HepG2 (cell line): ENCODE results near the gene CDKN2AIP. TPM values are rescaled to one million over a fixed set of nuclear protein-coding genes. Genes with fewer than 3 reads are reported as not detected.

Experiments used
- MXI1 ChIP-seq: IDR thresholded peaks from 3 replicates; pipeline ENCODE4 v1.6.1; 2012; ENCODE audit warnings: low read depth, low read length, inconsistent platforms, borderline replicate concordance
- RFX1 ChIP-seq: fragments of 450-650 bp; IDR thresholded peaks from 2 replicates; pipeline ENCODE4 v1.6.1; 2017
- TP53 ChIP-seq: sonication (generic); formaldehyde crosslinking; conservative IDR thresholded peaks from 2 replicates; pipeline ENCODE4 v1.4.0; 2020; ENCODE audit warnings: missing genetic modification reagents
- TSC22D2 ChIP-seq: sonication (generic); formaldehyde crosslinking; IDR thresholded peaks from 2 replicates; pipeline ENCODE4 v1.5.1; 2020; ENCODE audit warnings: missing genetic modification reagents, mild to moderate bottlenecking, borderline replicate concordance
- ZBTB3 ChIP-seq: sonication (generic); formaldehyde crosslinking; IDR thresholded peaks from 2 replicates; pipeline ENCODE4 v1.4.0; 2020; ENCODE audit warnings: low read depth, mild to moderate bottlenecking, moderate library complexity, missing genetic modification reagents, borderline replicate concordance
- ZNF20 ChIP-seq: sonication (generic); formaldehyde crosslinking; IDR thresholded peaks from 2 replicates; pipeline ENCODE4 v1.4.0; 2020; ENCODE audit warnings: mild to moderate bottlenecking, moderate library complexity, missing genetic modification reagents
- ZNF24 ChIP-seq: fragments of 450-650 bp; IDR thresholded peaks from 2 replicates; pipeline ENCODE4 v1.6.1; 2017; ENCODE audit warnings: antibody characterized with exemption, mild to moderate bottlenecking
- ZNF367 ChIP-seq: sonication (generic); formaldehyde crosslinking; IDR thresholded peaks from 2 replicates; pipeline ENCODE4 v1.4.0; 2020; ENCODE audit warnings: missing genetic modification reagents, borderline replicate concordance
- ZNF557 ChIP-seq: sonication (generic); formaldehyde crosslinking; IDR thresholded peaks from 2 replicates; pipeline ENCODE4 v1.4.0; 2020; ENCODE audit warnings: missing genetic modification reagents
- ZNF589 ChIP-seq: sonication (generic); formaldehyde crosslinking; conservative IDR thresholded peaks from 2 replicates; pipeline ENCODE4 v1.8.0; 2022; ENCODE audit warnings: mild to moderate bottlenecking, moderate library complexity, missing genetic modification reagents
- ZNF703 ChIP-seq: sonication (generic); formaldehyde crosslinking; IDR thresholded peaks from 2 replicates; pipeline ENCODE4 v1.5.1; 2020; ENCODE audit warnings: missing genetic modification reagents, mild to moderate bottlenecking, moderate library complexity, borderline replicate concordance
- polyA plus RNA-seq, 8 experiments: library from polyadenylated mRNA; depleted of rRNA in 3 of 8; stranded (reverse) in 7 of 8; unstranded in 1 of 8; fragments of >200 nt; fragmentation: Illumina TruSeq in 4 of 8; extraction: Trizol in 4 of 8; gene quantifications; 2 replicates each; pipeline versions ENCODE4 v1.2.1 to v1.2.3, GENCODE V29; 2011 to 2016; ENCODE audit warnings: low read depth in 4 of 8, missing spikeins in 1 of 8, mixed read lengths in 1 of 8; ENCODE audit not compliant: insufficient read depth in 1 of 8
- total RNA-seq, 5 experiments: library from RNA; depleted of rRNA; stranded (reverse); fragments of >200 nt; fragmentation: Illumina TruSeq; extraction: Trizol; gene quantifications; 2 replicates each; pipeline ENCODE4 v1.2.3, GENCODE V29; 2016; ENCODE audit warnings: low read depth in 1 of 5
- TF ChIP-seq, protein P1 (sequence below): sonication (generic); formaldehyde crosslinking; IDR thresholded peaks from 2 replicates; pipeline ENCODE4 v1.4.0; 2020; ENCODE audit warnings: missing genetic modification reagents, borderline replicate concordance
- TF ChIP-seq, protein P2 (sequence below): sonication (generic); formaldehyde crosslinking; IDR thresholded peaks from 2 replicates; pipeline ENCODE4 v1.8.0; 2022; ENCODE audit warnings: mild to moderate bottlenecking, missing genetic modification reagents, moderate library complexity

CDKN2AIP gene
- total and polyA plus RNA-seq, 2 of the 13 experiments (the other 11 are each of a cell fraction or from before 2014, with no cell fraction given): 17.0 to 18.7 TPM

DNA sequence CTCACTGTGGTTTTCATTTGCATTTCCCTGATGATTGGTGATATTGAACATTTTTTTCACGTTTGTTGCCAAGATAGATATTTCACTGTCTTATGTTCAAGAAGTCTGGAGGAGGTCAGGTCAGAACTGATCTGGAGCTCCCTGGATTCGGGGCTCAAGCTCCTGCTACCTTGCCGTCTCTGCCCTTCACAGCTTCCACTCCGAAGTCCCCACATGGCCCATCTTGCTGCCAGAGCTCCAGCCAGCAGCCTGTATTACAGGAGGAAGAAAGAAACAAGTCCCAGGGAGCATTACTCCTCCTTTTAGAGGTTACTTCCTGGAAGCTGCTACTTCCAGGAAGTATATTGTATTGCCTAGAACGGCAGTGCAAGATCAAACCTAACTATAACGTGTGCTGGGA, 17.9 kb upstream of the CDKN2AIP start (continued):
- TF ChIP-seq, protein P1, sequence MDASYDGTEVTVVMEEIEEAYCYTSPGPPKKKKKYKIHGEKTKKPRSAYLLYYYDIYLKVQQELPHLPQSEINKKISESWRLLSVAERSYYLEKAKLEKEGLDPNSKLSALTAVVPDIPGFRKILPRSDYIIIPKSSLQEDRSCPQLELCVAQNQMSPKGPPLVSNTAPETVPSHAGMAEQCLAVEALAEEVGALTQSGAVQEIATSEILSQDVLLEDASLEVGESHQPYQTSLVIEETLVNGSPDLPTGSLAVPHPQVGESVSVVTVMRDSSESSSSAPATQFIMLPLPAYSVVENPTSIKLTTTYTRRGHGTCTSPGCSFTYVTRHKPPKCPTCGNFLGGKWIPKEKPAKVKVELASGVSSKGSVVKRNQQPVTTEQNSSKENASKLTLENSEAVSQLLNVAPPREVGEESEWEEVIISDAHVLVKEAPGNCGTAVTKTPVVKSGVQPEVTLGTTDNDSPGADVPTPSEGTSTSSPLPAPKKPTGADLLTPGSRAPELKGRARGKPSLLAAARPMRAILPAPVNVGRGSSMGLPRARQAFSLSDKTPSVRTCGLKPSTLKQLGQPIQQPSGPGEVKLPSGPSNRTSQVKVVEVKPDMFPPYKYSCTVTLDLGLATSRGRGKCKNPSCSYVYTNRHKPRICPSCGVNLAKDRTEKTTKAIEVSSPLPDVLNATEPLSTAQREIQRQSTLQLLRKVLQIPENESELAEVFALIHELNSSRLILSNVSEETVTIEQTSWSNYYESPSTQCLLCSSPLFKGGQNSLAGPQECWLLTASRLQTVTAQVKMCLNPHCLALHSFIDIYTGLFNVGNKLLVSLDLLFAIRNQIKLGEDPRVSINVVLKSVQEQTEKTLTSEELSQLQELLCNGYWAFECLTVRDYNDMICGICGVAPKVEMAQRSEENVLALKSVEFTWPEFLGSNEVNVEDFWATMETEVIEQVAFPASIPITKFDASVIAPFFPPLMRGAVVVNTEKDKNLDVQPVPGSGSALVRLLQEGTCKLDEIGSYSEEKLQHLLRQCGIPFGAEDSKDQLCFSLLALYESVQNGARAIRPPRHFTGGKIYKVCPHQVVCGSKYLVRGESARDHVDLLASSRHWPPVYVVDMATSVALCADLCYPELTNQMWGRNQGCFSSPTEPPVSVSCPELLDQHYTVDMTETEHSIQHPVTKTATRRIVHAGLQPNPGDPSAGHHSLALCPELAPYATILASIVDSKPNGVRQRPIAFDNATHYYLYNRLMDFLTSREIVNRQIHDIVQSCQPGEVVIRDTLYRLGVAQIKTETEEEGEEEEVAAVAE: no peak
- TF ChIP-seq TP53 (no peak), ZNF589 (no peak), ZBTB3 (CRISPR knock-in tag) (no peak), TSC22D2 (CRISPR knock-in tag) (no peak), ZNF703 (CRISPR knock-in tag) (no peak), ZNF557 (CRISPR knock-in tag) (no peak), RFX1 (no peak), MXI1 (no peak), ZNF367 (CRISPR knock-in tag) (no peak), ZNF20 (CRISPR knock-in tag) (no peak), ZNF24 (no peak)
- TF ChIP-seq, protein P2, sequence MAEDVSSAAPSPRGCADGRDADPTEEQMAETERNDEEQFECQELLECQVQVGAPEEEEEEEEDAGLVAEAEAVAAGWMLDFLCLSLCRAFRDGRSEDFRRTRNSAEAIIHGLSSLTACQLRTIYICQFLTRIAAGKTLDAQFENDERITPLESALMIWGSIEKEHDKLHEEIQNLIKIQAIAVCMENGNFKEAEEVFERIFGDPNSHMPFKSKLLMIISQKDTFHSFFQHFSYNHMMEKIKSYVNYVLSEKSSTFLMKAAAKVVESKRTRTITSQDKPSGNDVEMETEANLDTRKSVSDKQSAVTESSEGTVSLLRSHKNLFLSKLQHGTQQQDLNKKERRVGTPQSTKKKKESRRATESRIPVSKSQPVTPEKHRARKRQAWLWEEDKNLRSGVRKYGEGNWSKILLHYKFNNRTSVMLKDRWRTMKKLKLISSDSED (CRISPR knock-in tag): no peak
